Prostate gland (tissue), 2 donors: ENCODE results near the gene MLX. TPM values are rescaled to one million over a fixed set of nuclear protein-coding genes. Genes with fewer than 3 reads are reported as not detected.

ENCODE experiments used
- DNase-seq: peaks from one replicate; pipeline ENCODE4 v3.0.0-alpha.2; 2019; ENCODE audit warnings: low spot score
- H3K27ac ChIP-seq, 2 donors: fragments of 200-600 bp; sonication (generic); 2 replicates each; pipeline ENCODE4 v1.5.1; 2017 to 2019
- H3K27me3 ChIP-seq: fragments of 200-600 bp; sonication (generic); replicated peaks from 2 replicates; pipeline ENCODE4 v1.5.1; 2019; ENCODE audit not compliant: insufficient read depth
- H3K36me3 ChIP-seq, 2 donors: fragments of 200-600 bp; sonication (generic); 1 replicate in 1 of 2; 2 replicates in 1 of 2; pipeline versions ENCODE4 v1.5.1 to v1.8.1; 2017 to 2019
- H3K4me1 ChIP-seq: fragments of 200-600 bp; sonication (generic); replicated peaks from 2 replicates; pipeline ENCODE4 v1.5.1; 2019
- H3K4me3 ChIP-seq, 2 donors: fragments of 200-600 bp; sonication (generic); 2 replicates each; pipeline ENCODE4 v1.5.1; 2017 to 2019
- H3K9me3 ChIP-seq: fragments of 200-600 bp; sonication (generic); 2 replicates; pipeline ENCODE4 v1.5.1; 2017
- POLR2A ChIP-seq: fragments of 450-650 bp; IDR thresholded peaks from one replicate; pipeline ENCODE4 v1.6.1; 2016; ENCODE audit warnings: antibody characterized with exemption, mild to moderate bottlenecking
- POLR2AphosphoS5 ChIP-seq: sonication (generic); formaldehyde crosslinking; IDR thresholded peaks from one replicate; pipeline ENCODE4 v1.6.1; 2017; ENCODE audit warnings: antibody characterized with exemption
- WGBS: methylation state at CpG from one replicate; pipeline ENCODE4 v1.1.5; 2018; 5-methylcytosine and 5-hydroxymethylcytosine counted together
- intact Hi-C: fragments of 100-400 bp; cut with DNase I; formaldehyde crosslinking; loops from one replicate; pipeline ENCODE4 v1.14.2; 2022
- total RNA-seq, 2 donors: library from RNA; depleted of rRNA; stranded (reverse); fragments of >200 nt; gene quantifications; one replicate each; pipeline ENCODE4 v1.1.0, GENCODE V29; 2016
- TF ChIP-seq, protein P1 (sequence below), 4 experiments: fragments of 200-600 bp in 2 of 4; fragments of 450-650 bp in 2 of 4; sonication (generic) in 2 of 4; IDR thresholded peaks; 1 replicate in 3 of 4; 2 replicates in 1 of 4; pipeline ENCODE4 v1.5.1; 2016 to 2019; ENCODE audit warnings: antibody characterized with exemption in 4 of 4, mild to moderate bottlenecking in 2 of 4, moderate library complexity in 2 of 4

Gene MLX
- total RNA-seq, 2 donors from 2014 or later = 28.1 to 52.3 TPM

DNA sequence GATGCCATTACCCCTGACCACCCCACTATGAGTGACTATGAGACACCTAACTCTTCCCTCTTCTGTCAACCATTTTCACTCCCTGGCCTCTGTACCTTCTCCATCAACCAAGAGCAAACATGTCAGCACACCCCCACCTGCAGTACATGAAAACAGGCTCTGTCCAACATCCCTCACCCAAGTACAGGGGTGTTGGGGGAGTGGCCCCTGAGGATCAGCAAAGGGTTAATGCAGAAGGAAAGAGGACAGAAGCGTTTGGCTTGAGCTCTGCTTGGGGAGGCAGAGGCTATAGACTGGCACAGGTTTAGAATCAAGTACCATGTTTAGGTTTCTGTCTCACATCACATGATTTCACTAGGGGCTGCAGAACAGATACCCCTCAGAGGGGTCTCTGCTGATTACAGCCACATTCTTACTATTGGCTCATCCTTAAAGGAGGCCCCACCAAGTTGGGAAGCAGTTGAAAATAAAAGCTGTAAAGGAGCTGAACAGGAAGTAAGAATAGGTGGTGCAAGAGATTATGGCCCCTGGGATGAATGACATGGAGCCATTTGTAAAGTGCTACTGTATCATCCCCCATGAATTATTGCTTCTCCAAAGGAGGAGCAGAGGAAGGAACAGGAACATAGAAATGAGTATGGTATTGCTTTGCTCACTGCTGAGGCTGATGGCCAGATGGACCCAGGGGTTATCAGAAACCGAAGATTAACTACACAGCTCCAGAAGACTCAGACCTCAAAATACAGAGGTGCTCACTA is 13.1 kb downstream of the MLX start:
- Histone ChIP-seq H3K27me3 (no peaks in the 10 kb centered on the region), H3K27ac (no peak overlapping the region), H3K9me3 (no peaks in the 10 kb centered on the region), H3K4me3 (no peak overlapping the region), H3K4me1 (peaks cover 7% of the 10 kb centered on the region), H3K36me3 (peaks cover 14 to 27% of the 10 kb centered on the region in 2 donors)
- TF ChIP-seq, protein P1, sequence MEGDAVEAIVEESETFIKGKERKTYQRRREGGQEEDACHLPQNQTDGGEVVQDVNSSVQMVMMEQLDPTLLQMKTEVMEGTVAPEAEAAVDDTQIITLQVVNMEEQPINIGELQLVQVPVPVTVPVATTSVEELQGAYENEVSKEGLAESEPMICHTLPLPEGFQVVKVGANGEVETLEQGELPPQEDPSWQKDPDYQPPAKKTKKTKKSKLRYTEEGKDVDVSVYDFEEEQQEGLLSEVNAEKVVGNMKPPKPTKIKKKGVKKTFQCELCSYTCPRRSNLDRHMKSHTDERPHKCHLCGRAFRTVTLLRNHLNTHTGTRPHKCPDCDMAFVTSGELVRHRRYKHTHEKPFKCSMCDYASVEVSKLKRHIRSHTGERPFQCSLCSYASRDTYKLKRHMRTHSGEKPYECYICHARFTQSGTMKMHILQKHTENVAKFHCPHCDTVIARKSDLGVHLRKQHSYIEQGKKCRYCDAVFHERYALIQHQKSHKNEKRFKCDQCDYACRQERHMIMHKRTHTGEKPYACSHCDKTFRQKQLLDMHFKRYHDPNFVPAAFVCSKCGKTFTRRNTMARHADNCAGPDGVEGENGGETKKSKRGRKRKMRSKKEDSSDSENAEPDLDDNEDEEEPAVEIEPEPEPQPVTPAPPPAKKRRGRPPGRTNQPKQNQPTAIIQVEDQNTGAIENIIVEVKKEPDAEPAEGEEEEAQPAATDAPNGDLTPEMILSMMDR (IDR thresholded peaks at IDR 0.05) = no peak
- TF ChIP-seq POLR2AphosphoS5 (no peak), POLR2A (no peak)
- intact Hi-C loops = loop anchor here (10.0 kb wide), 1 partner anchor 185 kb away; the partner anchor contains the start of gene RAMP2
- 42% methylated on average over 2 of the region's 2 CpGs for WGBS
- no peak for DNase-seq

DNA sequence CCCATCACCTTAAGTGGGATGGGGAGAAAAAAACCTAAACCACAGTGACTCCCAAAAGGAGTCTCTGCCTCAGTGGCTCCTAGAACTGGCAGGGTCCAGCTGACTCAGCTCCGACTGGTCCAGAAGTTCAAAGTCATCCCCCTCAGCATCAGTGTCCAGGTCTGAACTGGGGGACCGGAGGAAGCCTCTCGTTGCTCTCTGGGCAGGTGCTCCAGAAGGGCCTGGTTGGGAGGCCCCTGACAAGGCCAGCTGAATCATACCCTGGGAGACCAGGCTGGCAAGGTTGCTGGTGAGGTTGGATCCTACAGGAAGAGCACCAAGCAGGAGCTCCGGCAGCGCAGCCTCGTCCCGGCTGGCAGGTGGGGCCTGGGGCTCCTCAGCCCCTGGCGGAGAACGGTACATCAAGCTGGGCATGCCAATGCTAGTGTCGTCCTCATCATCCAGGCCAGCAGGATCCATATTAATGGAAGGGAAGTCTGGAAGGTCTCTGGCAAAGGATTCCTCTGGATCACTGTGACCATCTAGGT is 14.9 kb downstream of the MLX start:
- no peaks in the 10 kb centered on the region for H3K27me3 ChIP-seq
- DNase-seq = no peak
- intact Hi-C loops = loop anchor here (10.0 kb wide), 1 partner anchor 183 kb away; the partner anchor contains the start of gene RAMP2
- TF ChIP-seq POLR2AphosphoS5 = no peak
- no peak for TF ChIP-seq POLR2A
- TF ChIP-seq, protein P1 (IDR thresholded peaks at IDR 0.05) = no peak
- no peak overlapping the region for H3K4me3 ChIP-seq
- H3K9me3 ChIP-seq = no peaks in the 10 kb centered on the region
- peaks cover 20% of the 10 kb centered on the region for H3K4me1 ChIP-seq
- peaks cover 14 to 27% of the 10 kb centered on the region in 2 donors for H3K36me3 ChIP-seq
- WGBS = 80% methylated on average over 7 of the region's 10 CpGs
- H3K27ac ChIP-seq = no peak overlapping the region

DNA sequence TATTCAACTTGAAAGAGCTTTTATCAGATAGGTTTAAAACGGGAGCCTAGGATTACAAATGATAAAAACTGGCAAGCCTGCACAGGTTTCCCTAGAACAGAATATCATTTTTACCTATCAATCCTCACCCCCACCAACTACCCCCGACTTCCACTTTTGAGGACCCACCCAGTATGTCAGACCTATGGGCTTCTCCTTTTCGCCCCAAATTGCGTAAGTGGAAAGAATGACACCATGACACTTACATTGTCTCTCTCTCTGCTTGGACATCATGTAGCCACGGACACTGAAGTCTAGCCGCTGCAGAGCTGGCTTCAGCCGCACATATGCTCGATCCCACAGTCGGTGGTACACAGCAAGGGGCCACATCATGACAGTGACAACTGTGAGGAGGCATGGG is 18.0 kb downstream of the MLX start:
- peak overlapping the region in 1 of 2 donors; percentile 78 for H3K27ac ChIP-seq
- intact Hi-C loops = loop anchor here (10.0 kb wide), 1 partner anchor 180 kb away; the partner anchor contains the start of gene RAMP2
- no peak overlapping the region for H3K4me3 ChIP-seq
- WGBS = 80% methylated on average over 9 of the region's 9 CpGs
- no peaks in the 10 kb centered on the region for H3K27me3 ChIP-seq
- DNase-seq = no peak
- peaks cover 27% of the 10 kb centered on the region for H3K4me1 ChIP-seq
- H3K36me3 ChIP-seq = peaks cover 14 to 30% of the 10 kb centered on the region in 2 donors
- no peaks in the 10 kb centered on the region for H3K9me3 ChIP-seq
- TF ChIP-seq, protein P1 (IDR thresholded peaks at IDR 0.05) = no peak
- TF ChIP-seq POLR2A (no peak), POLR2AphosphoS5 (no peak)

DNA sequence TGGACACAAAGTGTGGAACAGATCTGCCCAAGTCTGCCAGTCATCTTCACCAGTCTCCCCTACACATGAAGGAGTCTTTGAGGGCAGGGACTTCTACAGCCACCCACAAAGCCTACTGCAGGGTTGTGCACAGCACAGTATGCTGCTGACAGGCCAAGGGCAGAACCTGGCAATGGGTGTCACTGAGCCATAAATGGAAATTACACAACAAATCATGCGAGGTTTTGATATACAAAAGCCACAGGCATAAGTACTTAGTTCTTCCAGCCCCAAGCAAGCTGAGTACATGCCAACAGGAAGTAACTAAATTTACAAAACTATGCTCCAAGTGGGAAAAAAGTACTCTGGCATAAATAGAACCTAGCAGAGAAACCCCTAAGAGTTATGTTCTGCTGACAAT is 18.5 kb downstream of the MLX start:
- intact Hi-C loops = loop anchor here (10.0 kb wide), 1 partner anchor 179 kb away; the partner anchor contains the start of gene RAMP2
- H3K36me3 ChIP-seq = peaks cover 14 to 32% of the 10 kb centered on the region in 2 donors
- no peaks in the 10 kb centered on the region for H3K27me3 ChIP-seq
- no peaks in the 10 kb centered on the region for H3K9me3 ChIP-seq
- H3K27ac ChIP-seq = peak overlapping the region; percentile 67 to 78
- 6% methylated on average over 1 of the region's 1 CpG for WGBS
- DNase-seq = no peak
- H3K4me3 ChIP-seq = no peak overlapping the region
- H3K4me1 ChIP-seq = peaks cover 27% of the 10 kb centered on the region
- TF ChIP-seq POLR2A = no peak
- TF ChIP-seq, protein P1 (IDR thresholded peaks at IDR 0.05) = no peak
- no peak for TF ChIP-seq POLR2AphosphoS5
